Measurements from ENCODE around the gene NLGN1.

- no peak for TF ChIP-seq EZH2 (IDR thresholded peaks at IDR 0.05)
- TF ChIP-seq, protein P1, sequence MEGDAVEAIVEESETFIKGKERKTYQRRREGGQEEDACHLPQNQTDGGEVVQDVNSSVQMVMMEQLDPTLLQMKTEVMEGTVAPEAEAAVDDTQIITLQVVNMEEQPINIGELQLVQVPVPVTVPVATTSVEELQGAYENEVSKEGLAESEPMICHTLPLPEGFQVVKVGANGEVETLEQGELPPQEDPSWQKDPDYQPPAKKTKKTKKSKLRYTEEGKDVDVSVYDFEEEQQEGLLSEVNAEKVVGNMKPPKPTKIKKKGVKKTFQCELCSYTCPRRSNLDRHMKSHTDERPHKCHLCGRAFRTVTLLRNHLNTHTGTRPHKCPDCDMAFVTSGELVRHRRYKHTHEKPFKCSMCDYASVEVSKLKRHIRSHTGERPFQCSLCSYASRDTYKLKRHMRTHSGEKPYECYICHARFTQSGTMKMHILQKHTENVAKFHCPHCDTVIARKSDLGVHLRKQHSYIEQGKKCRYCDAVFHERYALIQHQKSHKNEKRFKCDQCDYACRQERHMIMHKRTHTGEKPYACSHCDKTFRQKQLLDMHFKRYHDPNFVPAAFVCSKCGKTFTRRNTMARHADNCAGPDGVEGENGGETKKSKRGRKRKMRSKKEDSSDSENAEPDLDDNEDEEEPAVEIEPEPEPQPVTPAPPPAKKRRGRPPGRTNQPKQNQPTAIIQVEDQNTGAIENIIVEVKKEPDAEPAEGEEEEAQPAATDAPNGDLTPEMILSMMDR (IDR thresholded peaks at IDR 0.05), result no peak
- TF ChIP-seq EZH2phosphoT487 (IDR thresholded peaks at IDR 0.05), result no peak
Observed at GRCh38 chr3:174020156-174020555, 622.6 kb downstream of the NLGN1 start.
